Fibroblast of mammary gland (primary cell): ENCODE data around the gene ZNF366.

Source experiments
- DNase-seq: peaks from one replicate; pipeline ENCODE4 v3.0.0-alpha.2; 2010; ENCODE audit warnings: low read depth
- H3K4me3 ChIP-seq: 2 replicates; pipeline ENCODE4 v1.5.1; 2011; ENCODE audit warnings: low read depth, mild to moderate bottlenecking, low read length, moderate library complexity; ENCODE audit not compliant: control insufficient read depth
- CTCF ChIP-seq: conservative IDR thresholded peaks from 2 replicates; pipeline ENCODE4 v1.5.1; 2011; ENCODE audit warnings: low read depth, low read length, inconsistent platforms; ENCODE audit not compliant: control insufficient read depth, insufficient read depth

The ZNF366 gene

GRCh38 chr5:72511774-72512592 is 4.8 kb upstream of the ZNF366 start:
- no peak for TF ChIP-seq CTCF
- no peak overlapping the region for H3K4me3 ChIP-seq
- peak; percentile 32 for DNase-seq

GRCh38 chr5:72511366-72511765 is 4.2 kb upstream of the ZNF366 start:
- TF ChIP-seq CTCF, result no peak
- no peak overlapping the region for H3K4me3 ChIP-seq
- peak; percentile 60 for DNase-seq

GRCh38 chr5:72510610-72511181 is 3.5 kb upstream of the ZNF366 start:
- peak; percentile 76 for DNase-seq
- no peak overlapping the region for H3K4me3 ChIP-seq
- TF ChIP-seq CTCF, result no peak

- DNase-seq, result no peak
- H3K4me3 ChIP-seq, result no peak overlapping the region
- no peak for TF ChIP-seq CTCF
Measured at GRCh38 chr5:72509401-72509800, 2.2 kb upstream of the ZNF366 start.

- no peak for TF ChIP-seq CTCF
- DNase-seq, result no peak
- no peak overlapping the region for H3K4me3 ChIP-seq
Measured at GRCh38 chr5:72508241-72509170, 1.3 kb upstream of the ZNF366 start.

GRCh38 chr5:72507907-72508238 is 663 bp upstream of the ZNF366 start:
- TF ChIP-seq CTCF, result no peak
- DNase-seq, result no peak
- no peak overlapping the region for H3K4me3 ChIP-seq
